NCI-H146 (cell line): ENCODE measurements around the gene RARRES1.
"Not testable (repeated sequence)": the region's sequence is repeated elsewhere in the genome, so short reads cannot be mapped to it uniquely, and the experiment has no call there.

ENCODE experiments used
- DNase-seq: peaks from one replicate; lab custom pipeline; 2025; lab: John Stamatoyannopoulos, UW

Gene RARRES1

DNA sequence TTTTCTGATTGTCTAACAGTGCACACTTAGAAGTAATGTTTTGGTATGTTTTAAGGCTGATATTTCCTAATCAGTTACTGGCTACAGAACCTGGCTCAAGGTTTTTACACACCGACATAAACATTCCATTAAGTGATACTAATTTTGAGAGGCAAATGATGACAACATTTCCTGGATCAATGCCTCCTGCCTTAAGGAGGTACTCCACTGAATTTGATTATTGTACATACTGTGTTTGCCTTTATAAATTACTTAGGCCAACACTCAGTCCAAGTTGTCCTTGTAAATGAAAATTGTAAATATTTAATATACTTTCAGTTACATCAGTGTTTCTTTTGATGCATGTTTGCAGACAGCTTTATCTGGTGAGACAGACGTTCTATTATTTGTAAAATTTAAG, 35.6 kb downstream of the RARRES1 start:
- no peak for DNase-seq

DNA sequence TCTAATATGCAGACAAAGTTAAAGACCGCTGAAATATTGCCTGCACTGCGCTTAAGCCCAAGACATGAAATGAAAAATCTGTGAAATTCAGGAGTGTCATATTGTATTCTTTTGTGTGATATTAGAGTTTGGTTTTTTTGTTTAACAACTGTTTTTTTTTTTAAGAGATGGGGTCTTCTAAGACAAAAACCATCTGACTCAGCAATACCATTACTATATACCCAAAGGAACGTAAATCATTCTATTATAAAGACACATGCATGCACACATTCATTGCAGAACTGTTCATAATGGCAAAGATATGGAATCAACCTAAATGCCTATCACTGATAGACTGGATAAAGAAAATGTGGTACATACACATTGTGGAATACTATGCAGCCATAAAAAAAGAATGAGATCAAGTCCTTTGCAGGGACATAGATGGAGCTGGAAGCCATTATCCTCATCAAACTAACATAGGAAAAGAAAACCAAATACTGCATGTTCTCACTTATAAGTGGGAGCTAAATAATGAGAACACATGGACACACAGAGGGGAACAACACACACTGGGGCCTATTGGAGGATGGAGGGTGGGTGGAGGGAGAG, 38.3 kb downstream of the RARRES1 start:
- not testable (repeated sequence) for DNase-seq

DNA sequence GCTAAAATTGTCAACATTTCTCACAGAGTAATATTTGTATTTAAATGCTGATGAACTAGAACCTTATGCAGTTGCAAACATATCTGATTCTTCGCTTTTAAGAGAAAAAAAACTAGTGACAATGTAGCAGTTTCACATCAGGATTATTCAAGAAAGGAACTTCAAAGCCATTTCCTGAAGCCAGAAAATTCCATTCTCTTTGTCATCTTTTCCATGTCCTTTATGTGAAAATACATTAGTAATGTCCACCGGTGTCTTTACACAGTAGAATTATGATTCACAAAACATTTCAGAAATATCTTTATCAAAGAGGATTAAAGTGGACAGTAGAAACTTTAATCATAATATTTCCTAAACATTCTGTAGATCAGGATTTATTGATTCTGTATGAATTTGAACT, 47.1 kb downstream of the RARRES1 start:
- DNase-seq, result no peak

DNA sequence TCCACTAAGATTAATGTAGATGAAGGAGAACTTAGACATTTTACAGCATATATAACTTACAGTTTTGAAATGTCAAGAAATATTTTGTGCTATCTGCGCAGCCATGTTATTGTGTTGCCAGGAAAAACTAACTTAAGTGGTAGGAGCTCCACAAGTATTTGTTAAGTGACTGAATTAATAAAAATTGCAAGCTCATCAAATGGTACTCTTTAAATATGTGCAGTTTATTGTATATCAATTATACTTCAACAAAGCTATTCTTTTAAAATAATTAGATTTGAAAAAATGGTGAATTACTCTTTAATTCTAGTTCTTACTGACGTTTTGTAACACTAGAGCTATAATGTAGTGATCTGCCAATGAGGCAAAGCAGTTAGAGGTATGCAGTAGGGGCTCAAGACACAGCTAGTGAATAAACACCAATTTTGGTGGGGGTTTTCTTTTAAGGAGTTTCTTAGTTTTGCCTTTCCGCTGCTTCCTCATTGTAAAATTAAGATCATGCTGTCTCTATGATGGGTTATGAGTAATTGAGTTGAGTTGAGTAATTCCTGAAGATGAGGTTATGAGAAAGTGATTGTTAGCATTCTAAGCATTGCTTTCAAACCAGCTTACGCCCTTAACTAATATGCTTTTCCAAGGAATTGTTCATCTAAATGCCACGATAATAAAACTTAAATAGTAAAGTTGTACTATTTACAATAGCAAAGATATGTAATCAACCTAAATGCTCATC, 48.9 kb downstream of the RARRES1 start:
- DNase-seq, result no peak

DNA sequence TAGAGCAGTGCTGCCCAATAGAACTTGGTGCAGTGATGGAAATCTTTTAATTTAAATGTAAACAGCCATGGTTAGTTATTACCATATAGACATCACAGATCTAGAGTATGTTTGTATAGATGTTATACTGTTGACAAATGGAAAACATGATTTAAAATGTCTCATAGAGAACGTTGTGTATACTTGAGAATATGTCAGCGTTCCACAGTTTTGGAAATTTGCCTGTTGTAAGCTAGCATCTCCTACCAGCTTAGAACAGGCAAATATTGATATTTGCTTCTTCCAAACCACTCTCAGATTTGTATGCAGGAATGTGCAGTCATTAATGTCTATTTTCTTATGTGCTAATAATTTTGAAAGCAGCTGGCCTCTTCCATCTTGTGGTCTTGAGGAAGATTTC, 51.4 kb downstream of the RARRES1 start:
- DNase-seq, result no peak

DNA sequence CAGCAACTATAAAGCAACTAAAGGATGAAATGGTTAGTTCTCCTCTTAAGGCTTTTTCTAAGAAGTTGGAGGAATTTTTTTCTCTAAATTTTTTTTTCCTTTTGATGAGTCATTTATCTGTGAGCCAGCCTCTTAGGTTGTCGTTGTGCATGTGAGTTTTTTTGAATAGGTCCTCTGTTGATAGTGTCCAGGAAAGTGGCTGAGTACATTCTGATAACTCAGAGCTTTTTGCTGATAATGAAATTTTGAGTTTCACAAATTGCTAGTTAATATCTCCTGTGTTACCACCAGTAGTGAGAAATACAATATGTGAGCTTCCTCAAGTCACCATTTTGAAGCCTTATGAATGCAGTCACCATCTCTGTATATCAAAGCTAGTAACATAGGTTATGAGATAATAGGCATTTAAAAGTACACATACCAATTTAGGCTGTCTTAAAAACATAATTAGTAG, 52.7 kb downstream of the RARRES1 start:
- DNase-seq, result no peak

DNA sequence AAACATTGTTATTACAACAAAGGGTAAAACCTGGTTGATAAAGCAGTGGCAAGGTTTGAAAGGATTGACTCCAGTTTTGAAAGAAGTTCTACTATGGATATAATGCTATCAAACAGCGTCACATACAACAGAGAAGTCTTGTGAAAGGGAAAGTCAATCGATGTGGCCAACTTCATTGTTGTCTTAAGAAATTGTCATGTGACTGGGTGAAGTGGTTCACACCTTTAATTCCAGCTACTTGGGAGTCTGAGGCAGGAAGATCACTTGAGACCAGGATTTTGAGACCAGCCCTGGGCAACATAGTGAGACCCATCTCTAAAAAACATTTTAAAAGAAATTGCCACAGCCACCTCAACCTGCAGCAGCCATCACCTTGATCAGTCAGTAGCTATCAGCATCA, 53.6 kb downstream of the RARRES1 start:
- no peak for DNase-seq

DNA sequence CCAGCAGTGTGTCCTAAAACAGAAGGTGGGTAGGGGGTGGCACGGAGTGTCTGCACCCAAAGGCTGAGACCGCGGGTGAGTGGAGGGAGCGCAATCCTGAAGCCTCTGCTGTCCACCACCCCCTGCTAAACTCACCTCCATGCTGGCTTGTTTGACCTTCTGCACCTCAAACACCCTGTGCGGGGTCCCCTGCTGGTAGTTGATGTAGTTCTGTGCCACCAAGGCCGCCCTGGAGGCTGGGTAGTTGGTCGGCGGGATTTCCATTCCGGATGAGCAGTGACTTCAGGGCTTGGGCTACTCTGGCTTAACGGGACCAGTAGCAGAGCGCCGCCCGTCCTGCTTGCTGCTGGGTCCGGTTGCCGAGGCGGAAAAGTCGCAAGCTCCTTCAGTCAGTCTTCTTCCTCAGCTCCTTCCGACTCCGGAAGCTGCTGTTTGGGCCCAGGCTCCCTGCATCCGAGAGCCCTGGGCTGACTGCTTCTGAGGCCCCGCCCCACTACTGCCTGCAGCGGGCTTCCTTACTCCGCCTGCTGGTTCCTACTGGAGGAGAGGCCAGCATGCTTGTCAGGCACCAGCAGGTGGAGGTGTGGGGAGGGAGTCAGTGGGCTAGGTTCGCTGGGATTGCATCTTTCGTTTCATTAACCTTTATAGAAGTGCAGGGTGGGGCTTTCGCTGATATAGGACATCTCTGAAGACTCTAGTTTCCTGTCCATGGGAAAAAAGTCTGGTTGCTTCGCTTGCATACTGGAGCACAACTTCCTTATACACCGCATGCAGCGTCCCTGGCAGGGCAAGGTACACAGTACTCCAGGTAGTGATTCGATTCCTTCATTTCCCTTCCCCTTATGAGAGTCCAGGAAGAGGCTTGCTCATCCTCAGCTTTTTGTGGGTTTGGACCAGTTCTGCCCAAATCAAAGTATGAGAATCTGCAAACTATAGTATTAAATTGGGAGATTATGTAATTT, 59.8 kb downstream of the RARRES1 start, which contains the start of gene LXN:
Gene LXN (minus strand): TSS at position 434 of the 962 bp plus-strand sequence. CDS start 170 bp downstream, at position 264.
- peak; percentile 70 for DNase-seq

DNA sequence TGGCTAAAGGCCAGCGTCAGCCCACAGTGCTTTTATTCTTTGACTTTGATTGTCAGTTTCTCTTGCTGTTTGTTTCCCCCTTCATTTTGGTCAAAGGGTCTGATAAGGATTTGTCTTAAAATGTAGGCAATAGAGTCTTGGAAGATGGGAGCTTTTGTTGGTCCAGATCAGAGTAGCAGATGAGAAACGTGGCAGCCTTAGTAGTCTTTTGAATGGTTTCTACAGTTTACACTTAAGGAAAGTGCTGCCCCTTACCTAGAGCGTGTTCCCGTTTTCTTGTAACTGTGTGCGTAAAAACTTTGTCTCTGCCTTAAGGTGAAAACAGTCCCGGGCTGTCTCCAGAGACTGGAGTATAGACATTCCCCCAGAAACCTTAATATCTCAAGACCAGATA, 60.4 kb downstream of the RARRES1 start:
- DNase-seq, result no peak

DNA sequence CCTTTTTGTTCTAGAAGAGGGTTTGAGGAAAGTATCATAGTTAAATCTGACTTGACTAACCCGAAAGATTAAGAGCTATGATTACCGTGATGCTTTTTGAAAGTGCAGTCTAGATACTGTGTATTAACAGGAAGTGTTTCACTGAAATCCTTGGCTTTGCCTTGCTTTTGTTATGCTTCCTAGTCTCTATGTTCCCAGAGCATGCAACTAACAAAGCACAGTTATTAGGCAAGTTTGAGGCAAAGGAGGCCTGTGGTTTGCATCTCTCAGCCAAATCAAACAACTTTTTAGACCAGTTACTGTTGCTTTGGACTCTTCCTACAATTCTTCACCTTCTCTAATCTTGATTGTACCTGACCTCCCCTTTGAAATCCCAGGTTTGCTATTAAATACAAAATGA, 63.8 kb downstream of the RARRES1 start:
- DNase-seq, result no peak

DNA sequence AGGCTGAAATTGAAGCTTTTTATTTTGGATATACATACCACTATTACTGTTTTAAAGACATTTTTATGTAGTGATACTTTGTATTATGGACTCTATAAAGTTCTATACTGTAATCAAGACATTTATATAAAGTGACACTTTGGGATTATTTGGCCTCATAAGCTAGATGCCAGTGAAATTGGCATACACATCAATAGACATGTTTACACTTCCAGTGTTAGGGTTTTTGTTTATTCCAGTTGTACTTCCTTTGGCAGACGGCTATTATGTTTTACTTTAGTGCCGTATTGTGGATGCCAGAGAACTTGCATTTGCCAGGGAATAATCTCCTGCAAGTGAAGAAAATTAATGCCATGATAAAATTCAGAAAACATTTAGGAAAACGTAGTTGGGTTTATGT, 65.8 kb downstream of the RARRES1 start:
- no peak for DNase-seq

DNA sequence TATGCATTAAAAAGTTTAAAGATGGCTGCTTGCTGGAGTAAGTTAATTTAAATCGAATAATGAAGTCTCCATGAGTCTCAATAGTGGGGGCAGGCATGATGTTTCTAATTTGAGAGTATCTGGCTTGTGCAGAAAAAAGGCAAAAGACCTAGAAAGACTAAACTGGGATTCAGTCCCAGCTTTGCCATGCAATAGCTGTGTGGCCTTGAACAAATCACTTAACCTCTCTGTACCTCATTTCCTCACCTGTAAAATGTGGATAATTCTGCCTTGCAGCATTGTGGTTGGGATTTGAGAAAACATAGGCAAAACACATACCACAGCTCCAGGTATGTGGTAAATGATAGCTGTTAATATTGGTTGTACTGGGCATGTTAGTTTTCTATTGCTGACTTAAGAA, 68.4 kb downstream of the RARRES1 start:
- no peak for DNase-seq

DNA sequence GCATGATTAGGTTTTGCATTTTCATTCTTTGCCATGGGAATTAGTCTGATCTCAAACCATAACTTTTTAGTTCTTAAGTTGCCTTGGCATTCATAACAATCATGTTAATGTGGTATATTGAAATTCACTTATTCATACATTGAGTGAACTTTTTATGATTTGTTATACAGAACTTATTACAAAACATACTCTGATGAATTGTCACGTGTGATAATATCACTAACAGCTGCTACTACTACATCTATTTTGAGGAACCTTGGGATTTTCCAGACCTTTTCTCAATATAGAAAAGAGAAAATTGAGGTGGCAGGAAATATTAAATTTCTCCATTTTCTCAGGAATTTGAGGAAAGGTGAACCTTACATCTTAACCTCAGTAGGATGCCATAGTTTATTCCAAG, 69.0 kb downstream of the RARRES1 start:
- no peak for DNase-seq

DNA sequence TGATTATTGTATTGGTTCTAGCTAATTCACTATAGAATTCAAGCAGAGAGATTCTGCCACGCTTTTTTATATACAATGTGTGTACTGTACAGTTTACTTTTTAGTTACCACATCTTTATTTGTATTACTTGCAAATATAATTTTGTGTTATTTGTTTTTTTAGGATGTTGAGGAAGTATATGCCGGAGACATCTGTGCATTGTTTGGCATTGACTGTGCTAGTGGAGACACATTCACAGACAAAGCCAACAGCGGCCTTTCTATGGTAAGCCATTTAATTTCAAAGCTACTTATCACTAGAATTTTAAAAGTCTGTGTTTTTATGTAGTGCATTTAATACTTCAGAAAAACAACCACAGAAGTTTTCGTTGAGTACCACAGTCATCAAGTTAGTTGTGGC, 71.5 kb downstream of the RARRES1 start:
- DNase-seq, result no peak

DNA sequence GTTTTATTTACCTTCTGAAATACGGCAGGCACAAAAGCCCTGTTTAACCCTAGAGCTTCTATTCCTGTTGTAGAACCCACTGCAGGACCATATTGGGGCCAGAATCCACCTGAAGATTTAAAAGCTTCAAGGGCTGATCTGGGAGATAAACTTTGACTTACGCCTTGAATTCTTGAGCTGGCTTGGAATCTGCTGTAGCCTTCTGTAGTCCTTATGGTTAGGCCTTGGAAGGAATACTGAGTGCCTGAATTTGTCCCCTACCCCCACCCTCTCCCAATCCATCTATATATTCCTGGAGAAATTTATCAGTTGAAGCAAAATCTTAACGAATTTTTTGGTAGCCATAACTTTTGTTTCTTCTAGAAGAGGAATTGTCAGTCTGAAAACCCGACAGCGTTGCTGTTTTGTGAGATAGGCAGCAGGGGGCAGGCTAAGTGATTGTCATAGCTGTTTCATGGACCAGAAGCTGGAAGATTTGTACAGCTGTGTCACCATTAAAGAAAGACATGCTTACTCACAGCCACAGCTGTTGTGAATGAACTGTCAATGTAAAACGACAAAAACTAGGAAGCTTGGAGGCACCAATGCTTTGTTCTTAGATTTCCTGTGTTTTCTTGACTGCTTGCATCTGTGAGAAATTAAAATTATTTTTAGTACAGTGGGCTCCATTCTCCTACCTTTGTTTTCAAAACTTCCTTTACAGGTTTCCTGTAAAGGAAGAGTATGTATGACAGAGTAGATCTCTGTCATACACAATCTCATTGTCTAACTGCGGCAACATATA, 72.6 kb downstream of the RARRES1 start:
- peak; percentile 65 for DNase-seq

DNA sequence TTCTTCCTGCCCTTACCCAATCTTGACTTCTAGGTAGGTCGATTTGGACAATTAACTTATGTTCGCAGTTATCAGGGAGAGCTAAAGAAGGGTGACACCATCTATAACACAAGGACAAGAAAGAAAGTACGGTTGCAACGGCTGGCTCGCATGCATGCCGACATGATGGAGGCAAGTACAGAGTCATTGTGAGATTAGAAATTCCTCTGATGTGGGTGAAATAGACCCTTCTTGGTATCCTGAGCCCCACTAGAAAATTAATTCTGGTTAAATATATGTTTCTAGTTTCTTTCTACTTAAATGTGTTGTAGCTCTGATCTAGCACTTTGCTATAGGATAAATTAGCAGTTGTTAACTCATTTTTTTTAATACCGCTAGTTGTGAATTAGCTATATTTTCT, 73.4 kb downstream of the RARRES1 start:
- DNase-seq, result no peak

DNA sequence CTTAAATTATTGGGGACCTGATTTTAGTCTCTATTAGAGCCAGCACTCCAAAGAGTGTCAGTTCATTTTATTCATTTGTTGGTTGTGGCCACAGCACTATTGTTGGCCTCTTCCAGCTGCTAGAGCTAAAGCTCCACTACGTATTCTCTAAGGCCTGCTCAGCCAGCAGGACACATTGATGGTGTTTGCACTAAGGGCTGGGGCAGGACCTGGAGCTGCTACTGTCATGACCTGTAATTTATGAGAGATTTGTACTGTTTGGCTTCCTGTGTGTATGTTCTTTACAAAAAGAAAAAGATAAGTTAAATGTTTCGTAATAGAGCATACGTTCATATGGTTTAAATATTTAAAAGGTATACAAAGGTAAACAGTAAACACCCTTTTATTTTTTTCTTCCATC, 79.8 kb downstream of the RARRES1 start:
- no peak for DNase-seq

DNA sequence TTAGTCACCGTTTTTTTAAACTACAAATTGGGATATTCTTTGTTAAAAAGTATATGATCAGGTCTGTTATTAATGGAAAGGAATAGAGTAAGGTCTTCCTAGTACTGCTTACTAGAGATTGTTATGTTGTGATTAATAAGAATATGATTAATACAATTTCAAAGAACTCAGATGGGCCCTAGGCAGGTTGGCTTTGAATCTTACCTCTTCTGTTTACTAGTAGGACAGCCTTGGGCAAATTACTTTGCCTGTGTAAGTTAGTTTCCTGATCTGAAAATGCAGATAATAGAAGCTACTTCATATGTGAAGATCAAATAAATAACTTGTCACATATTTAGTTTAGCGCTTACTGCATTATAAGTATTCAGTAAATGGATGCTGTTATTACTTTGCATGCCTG, 81.1 kb downstream of the RARRES1 start:
- no peak for DNase-seq

DNA sequence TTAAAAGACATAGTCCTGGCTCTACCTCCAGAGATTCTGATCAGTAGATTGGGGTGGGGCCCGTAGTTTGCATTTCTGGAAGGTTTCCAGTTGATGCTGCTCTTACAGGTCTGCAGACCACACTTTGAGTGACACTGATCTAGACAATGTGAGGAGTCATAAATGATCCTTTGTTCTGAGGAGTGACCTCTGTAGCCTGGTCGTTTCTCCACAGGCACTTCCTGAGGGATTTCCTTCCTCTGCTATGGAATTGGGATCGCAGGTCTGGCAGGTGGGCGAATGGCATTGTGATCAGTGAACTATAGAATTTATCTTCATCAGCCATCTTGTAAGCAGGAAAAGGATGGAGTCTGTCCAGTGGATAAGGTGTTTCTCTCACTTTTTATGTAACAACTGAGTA, 82.5 kb downstream of the RARRES1 start:
- no peak for DNase-seq
